GM19455 (cell line): ENCODE data around the gene ESYT1.

Experiments
- ATAC-seq: cut with Tn5 transposase; IDR thresholded peaks from one replicate; pipeline ENCODE4 v1.9.1; 2021; ENCODE audit not compliant: unreplicated experiment

ESYT1 gene, protein sequence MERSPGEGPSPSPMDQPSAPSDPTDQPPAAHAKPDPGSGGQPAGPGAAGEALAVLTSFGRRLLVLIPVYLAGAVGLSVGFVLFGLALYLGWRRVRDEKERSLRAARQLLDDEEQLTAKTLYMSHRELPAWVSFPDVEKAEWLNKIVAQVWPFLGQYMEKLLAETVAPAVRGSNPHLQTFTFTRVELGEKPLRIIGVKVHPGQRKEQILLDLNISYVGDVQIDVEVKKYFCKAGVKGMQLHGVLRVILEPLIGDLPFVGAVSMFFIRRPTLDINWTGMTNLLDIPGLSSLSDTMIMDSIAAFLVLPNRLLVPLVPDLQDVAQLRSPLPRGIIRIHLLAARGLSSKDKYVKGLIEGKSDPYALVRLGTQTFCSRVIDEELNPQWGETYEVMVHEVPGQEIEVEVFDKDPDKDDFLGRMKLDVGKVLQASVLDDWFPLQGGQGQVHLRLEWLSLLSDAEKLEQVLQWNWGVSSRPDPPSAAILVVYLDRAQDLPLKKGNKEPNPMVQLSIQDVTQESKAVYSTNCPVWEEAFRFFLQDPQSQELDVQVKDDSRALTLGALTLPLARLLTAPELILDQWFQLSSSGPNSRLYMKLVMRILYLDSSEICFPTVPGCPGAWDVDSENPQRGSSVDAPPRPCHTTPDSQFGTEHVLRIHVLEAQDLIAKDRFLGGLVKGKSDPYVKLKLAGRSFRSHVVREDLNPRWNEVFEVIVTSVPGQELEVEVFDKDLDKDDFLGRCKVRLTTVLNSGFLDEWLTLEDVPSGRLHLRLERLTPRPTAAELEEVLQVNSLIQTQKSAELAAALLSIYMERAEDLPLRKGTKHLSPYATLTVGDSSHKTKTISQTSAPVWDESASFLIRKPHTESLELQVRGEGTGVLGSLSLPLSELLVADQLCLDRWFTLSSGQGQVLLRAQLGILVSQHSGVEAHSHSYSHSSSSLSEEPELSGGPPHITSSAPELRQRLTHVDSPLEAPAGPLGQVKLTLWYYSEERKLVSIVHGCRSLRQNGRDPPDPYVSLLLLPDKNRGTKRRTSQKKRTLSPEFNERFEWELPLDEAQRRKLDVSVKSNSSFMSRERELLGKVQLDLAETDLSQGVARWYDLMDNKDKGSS

DNA sequence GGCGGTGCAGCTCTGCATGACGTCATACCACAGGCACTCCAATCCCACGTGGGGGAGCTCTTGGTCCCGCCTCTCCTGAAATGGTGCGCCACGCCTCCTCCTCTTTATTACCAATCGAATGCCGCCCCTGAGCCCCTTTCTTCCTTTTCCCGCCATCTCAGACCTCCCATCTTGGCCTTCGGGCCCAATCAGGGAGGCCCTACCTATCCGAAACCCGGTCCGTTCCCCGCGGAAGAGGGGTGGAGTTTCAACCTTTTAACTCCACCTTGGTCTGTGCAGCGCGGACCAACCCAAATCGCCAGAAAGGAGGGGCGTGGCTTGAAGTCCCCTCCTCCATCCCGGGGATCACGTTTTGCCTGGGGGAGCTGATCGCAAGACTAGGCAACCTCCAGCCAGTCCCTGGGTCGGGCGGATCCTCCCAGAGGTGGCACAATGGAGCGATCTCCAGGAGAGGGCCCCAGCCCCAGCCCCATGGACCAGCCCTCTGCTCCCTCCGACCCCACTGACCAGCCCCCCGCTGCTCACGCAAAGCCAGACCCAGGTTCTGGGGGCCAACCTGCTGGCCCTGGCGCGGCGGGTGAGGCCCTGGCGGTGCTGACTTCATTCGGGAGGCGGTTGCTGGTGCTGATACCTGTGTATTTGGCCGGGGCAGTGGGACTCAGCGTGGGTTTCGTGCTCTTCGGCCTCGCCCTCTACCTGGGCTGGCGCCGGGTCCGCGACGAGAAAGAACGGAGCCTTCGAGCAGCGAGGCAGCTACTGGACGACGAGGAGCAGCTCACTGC lies at the start of gene ESYT1:
TSS of gene ESYT1 (plus strand) at position 380 of the 782 bp plus-strand sequence. CDS start at position 433, 53 bp downstream.
- ATAC-seq, result peak; percentile 84

DNA sequence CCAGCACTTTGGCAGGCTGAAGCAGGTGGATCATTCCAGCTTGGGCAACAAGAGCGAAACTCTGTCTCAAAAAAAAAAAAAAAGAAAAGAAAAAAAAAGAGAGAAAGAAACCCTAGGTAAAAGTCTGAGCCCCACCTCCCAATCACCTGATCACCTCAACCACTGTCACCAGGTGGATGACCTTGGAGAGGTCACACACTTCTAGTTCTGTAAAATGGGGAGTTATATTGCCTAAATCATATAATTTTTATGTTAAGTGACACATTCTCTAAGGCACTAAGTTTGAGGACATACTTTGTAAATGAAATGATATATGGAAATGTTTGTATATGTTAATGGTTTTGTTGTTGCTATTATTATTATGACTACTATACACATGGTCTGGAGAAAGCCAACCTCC lies 49.6 kb upstream of the ESYT1 start:
- ATAC-seq, result no peak

DNA sequence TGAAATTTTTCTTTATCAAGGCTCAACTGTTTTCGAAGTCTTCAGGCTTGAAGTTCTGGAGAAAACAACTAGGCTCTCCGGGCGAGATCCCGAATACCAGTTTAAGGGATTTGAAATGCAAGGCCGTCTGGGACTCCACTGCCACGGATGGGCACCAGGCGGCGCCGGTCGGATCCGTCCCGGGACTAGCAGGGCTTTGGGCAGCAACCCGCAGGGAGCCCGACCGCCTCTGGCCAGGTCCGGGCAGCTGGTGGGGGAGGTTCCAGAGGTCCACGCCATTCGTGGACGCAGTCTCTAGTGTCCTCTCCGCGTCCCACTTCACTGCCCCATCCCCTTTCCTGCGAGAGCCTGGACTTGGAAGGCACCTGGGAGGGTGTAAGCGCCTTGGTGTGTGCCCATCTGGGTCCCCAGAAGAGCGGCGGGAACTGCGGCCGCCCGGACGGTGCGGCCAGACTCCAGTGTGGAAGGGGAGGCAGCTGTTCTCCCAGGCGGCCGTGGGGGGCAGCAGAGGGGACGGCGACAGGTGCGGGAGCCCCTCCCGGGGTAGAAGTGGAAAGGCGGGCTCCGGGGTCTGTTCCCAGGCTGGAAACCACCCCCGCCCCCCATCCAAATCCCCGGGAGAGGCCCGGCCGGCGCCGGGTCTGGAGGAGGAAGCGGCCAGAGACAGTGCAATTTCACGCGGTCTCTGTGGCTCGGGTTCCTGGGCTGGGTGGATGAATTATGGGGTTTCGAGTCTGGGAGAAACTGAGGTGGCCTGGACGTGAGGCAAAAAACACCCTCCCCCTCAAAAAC lies 48.9 kb upstream of the ESYT1 start:
- peak; percentile 76 for ATAC-seq

DNA sequence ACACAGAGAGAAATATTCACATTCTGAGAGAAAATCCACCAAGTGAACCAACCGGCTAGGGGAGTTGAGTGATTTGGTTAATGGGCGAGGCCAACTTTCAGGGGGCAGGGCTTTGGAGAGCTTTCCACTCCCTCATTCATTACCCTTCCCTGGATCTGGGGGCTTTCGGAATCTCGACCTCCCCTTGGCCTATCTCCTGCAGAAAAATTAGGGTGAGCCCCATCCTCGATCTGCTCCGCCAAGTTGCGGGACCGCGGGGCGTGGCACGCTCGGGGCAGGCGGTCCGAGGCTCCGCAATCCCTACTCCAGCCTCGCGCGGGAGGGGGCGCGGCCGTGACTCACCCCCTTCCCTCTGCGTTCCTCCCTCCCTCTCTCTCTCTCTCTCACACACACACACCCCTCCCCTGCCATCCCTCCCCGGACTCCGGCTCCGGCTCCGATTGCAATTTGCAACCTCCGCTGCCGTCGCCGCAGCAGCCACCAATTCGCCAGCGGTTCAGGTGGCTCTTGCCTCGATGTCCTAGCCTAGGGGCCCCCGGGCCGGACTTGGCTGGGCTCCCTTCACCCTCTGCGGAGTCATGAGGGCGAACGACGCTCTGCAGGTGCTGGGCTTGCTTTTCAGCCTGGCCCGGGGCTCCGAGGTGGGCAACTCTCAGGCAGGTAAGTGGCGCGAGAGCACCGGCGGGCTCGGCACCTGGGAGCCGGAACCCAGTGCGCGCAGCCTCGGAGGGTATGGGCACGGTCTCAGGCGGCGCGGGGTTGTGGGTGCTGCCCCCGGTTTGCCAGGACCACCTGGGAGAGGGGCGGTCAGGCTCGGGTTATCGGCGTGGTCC lies 48.1 kb upstream of the ESYT1 start, which contains the start of gene ERBB3:
TSS of gene ERBB3 (plus strand) at position 443 of the 833 bp plus-strand sequence. CDS start at position 579, 136 bp downstream.
- ATAC-seq, result no peak

DNA sequence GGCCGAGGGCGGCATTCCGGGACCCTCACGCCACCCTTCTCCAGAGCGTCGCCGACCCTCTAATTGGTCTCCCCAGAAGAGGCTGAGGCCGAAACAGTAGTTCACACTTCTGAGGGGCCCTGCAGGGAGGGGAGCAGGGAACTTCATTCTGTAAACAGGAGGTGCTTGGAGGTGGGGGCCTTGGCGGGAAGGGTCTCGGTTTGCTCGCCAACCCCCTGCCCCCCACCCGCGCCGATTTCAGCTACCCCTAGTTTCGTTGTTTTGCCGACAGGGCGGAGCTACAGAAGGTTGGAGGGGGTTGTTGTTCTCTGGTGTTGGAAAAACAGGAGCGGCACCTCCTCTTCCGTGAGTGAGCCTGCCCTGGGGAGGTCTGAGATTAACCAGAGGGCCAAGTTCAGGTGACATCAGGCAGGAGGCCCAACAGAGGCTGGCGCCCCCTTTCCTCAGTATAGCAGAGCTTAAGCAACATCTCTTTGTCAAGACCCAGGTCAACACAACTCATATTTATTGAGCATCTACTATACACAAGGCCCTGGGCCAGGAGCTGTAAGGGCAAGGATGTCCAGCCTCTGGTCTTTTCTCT lies 47.4 kb upstream of the ESYT1 start:
- no peak for ATAC-seq

DNA sequence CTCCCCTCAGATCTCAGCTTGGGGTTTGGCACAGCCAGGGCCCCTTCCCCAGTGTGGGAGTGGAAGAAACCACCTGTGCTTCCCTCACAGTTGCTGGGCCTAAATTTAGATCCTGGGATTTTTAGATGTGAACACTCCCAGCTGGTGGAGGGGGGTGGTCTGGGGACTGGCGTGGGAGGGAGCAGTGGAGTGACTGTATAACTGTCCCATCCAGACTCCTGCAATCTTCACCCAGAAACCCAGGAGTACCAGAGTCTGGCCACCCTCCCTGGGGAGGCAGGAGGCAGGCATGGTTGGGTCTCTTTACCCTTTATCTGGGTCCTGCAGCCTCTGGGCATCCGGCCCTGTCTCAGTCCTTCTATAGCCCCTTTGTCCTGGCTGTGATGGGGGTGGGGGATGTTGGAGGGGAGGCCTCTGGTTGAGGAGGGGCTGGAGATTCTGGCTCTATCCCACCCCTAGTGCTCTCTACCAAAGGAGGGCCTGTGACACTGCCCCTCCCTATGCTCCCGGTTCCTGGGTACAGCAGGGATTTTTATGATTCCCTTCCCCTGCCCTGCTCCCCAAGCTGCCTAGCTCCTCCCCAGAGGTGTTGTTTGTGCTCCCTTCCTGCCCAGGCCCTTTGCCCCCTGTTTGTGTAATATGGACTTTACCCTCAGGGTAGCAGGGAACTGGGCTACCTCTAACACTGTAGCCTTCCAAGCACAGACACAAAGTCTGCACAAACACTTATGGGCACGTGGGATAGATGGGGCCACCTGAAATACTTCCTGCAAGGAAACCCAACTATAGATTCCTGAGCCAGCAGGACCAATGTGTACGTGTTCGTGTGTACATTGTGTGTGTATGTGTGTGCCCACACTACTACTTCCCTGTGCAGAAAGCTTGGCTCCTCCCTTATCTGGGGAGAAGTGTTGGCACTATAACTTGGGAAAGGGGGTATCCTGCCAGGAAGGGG lies 46.4 kb upstream of the ESYT1 start:
- no peak for ATAC-seq

DNA sequence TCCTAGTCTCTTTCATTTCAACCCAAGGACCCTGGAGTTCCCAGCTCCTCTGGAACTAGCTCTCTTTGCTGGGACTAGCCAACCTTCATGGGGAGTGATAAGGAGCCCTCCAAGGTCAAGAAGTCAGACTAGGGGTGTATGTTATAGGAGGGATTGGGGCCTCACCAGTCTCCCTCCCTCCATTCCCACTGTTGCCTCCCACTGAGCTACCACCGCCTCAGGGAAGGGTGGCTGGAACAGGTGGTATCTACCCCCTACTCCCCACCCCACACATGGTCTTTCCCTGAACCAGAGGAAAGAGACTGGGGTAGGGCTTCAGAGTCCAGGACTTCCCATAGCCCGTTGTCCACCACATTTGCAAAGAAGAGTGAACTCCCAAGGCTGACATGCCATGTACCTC lies 45.7 kb upstream of the ESYT1 start:
- ATAC-seq, result no peak

DNA sequence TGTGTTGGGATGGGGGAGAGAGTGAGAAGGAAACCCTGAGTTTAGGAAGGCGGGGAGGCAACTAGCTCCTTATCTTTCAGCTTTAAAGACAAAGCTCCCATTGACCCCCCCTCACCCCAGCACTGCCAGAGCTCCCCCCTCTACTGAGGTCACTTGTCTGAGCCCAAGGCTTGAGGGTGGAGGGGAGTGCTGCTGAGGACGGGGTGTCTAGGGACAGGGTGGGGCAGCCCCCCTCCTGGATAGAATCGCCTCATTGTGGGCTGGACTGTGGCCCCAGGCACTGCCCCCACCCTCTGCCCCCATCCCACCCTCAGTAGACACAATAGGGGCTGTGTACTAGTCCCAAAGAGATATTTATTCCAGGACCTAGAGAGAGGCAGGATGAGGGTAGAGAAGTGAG lies 45.1 kb upstream of the ESYT1 start:
- ATAC-seq, result no peak

DNA sequence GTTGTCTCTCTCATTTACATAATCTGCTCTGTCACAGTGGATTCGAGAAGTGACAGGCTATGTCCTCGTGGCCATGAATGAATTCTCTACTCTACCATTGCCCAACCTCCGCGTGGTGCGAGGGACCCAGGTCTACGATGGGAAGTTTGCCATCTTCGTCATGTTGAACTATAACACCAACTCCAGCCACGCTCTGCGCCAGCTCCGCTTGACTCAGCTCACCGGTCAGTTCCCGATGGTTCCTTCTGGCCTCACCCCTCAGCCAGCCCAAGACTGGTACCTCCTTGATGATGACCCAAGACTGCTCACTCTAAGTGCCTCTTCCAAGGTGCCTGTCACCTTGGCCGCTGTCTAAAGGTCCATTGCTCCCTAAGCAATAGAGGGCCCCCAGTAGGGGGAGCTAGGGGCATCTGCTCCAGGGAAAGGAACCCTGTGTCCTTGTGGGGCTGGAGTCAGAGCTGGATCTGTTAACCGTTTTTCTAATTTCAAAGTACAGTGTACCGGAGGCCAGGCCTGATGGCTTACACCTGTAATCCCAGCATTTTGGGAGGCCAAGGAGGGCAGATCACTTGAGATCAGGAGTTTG lies 43.0 kb upstream of the ESYT1 start:
- no peak for ATAC-seq

DNA sequence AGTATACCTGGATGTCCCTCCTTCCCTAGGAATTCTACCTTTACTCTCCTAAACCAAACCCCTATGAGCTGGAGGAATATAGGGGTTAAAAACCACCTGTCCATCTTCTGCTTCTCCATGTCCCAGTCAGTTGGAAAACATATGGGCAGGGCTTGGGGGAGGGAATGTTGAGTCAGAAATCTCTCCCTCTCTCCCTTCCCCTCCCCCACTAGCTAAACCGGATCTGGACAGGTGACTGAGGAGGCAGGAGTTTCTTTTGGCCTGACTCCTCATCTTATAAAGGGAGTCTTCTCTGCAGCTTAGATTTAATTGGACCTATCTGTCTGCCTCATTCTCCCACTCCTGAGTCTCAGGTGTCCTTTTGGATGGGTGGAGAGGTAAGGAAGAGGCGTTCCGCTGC lies 42.0 kb upstream of the ESYT1 start:
- no peak for ATAC-seq

DNA sequence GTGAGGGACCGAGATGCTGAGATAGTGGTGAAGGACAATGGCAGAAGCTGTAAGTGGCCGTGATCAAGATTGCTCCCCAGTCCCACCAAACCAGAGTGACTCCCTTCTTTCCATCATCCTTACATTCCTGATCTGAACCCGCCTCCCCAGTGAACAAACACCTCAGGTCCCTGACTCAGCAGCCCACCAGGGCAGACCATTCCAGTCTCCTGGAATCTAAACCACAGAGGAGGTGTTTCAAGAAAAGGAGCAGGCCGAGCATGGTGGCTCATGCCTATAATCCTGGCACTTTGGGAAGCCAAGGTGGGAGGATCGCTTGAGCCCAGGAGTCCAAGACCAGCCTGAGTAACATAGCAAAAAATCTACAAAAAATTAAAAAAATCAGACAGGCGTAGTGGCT lies 41.5 kb upstream of the ESYT1 start:
- ATAC-seq, result no peak

DNA sequence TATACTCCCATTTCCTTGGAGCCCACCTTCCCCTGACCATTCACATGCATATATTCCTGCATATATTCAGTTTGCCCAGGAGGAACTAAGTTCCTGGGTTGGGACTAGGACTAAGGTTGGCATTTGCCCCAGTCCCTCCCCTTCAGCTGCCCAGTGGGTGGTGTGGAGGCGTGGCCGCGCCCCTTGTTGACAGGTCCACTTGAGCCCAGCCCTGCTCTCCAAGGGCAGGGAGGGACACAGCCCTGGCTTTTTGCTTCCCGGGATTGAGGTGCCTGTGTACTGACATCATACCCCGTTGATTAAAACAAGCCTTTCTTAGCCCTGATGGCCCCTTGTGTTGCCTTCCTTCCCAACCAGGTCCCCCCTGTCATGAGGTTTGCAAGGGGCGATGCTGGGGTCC lies 40.8 kb upstream of the ESYT1 start:
- no peak for ATAC-seq

DNA sequence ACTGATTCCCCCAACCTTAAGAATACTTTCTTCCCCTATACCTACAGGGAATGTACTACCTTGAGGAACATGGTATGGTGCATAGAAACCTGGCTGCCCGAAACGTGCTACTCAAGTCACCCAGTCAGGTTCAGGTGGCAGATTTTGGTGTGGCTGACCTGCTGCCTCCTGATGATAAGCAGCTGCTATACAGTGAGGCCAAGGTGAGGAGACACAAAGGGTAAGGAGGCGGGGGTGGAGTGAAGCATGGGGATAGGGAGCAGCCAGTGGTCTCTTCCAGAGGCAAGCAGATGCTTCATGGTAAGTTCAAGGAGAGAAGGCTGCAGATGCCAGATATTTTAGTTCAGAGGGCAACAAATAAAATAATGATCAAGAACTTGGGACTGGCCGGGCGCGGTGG lies 30.3 kb upstream of the ESYT1 start:
- no peak for ATAC-seq

DNA sequence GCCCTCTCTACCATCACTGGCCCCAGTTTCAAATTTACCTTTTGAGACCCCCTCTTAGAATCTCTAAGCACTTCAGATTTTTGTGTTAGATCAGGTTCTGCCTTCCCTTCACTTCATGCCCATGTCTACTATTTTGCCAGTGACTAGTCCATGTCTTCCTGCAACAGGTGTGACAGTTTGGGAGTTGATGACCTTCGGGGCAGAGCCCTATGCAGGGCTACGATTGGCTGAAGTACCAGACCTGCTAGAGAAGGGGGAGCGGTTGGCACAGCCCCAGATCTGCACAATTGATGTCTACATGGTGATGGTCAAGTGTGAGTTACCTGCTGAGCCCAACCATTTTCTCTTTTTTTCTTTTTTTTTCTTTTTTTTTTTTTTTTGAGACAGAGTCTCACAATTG lies 29.5 kb upstream of the ESYT1 start:
- ATAC-seq, result no peak

DNA sequence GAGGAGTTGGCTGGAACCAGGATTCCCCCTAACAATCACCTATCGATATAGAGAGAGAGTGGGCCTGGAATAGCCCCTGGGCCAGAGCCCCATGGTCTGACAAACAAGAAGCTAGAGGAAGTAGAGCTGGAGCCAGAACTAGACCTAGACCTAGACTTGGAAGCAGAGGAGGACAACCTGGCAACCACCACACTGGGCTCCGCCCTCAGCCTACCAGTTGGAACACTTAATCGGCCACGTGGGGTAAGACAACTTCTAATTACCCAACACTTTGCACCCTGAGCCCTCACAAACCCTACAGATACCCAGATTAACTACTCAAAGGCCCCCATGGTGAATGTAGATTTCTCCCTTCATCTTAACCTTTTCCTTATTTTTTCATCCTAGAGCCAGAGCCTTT lies 28.3 kb upstream of the ESYT1 start:
- ATAC-seq, result no peak

DNA sequence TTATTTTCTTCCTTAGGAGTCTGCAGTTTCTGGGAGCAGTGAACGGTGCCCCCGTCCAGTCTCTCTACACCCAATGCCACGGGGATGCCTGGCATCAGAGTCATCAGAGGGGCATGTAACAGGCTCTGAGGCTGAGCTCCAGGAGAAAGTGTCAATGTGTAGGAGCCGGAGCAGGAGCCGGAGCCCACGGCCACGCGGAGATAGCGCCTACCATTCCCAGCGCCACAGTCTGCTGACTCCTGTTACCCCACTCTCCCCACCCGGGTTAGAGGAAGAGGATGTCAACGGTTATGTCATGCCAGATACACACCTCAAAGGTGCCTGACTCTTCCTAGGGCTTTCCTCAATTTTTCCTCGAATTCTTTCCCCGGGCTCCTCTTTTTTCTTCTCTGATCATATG lies 27.0 kb upstream of the ESYT1 start:
- no peak for ATAC-seq

DNA sequence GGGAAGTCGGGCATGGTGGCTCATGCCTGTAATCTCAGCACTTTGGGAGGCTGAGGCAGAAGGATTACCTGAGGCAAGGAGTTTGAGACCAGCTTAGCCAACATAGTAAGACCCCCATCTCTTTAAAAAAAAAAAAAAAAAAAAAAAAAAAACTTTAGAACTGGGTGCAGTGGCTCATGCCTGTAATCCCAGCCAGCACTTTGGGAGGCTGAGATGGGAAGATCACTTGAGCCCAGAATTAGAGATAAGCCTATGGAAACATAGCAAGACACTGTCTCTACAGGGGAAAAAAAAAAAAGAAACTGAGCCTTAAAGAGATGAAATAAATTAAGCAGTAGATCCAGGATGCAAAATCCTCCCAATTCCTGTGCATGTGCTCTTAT lies 25.4 kb upstream of the ESYT1 start:
- no peak for ATAC-seq
